Hematopoietic multipotent progenitor cell treated with erythropoietin and hydrocortisone succinate and interleukin-3 and kit ligand, for 8 days (in vitro differentiated cells): ENCODE measurements around the gene TMEM270.
"Not testable (repeated sequence)": the region's sequence is repeated elsewhere in the genome, so short reads cannot be mapped to it uniquely, and the experiment has no call there.

Source experiments
- DNase-seq: peaks from one replicate; pipeline ENCODE4 v3.0.0-alpha.2; 2015

Gene TMEM270

GRCh38 chr7:73864981-73865711 is 4.2 kb downstream of the TMEM270 start:
- DNase-seq: no peak

GRCh38 chr7:73865738-73866445 is 4.9 kb downstream of the TMEM270 start:
- peak; percentile 76 for DNase-seq

GRCh38 chr7:73866446-73866767 is 5.4 kb downstream of the TMEM270 start:
- DNase-seq: no peak

- DNase-seq: no peak
Observed at GRCh38 chr7:73869011-73869798, 8.2 kb downstream of the TMEM270 start.

- no peak for DNase-seq
Observed at GRCh38 chr7:73870041-73870492, 9.1 kb downstream of the TMEM270 start.

- DNase-seq: no peak
Observed at GRCh38 chr7:73871163-73872011, 10.4 kb downstream of the TMEM270 start.

GRCh38 chr7:73872056-73872908 is 11.3 kb downstream of the TMEM270 start:
- no peak for DNase-seq

GRCh38 chr7:73876361-73876760 is 15.4 kb downstream of the TMEM270 start:
- DNase-seq: no peak

- DNase-seq: no peak
Observed at GRCh38 chr7:73876973-73877372, 16.0 kb downstream of the TMEM270 start.

GRCh38 chr7:73879977-73880681 is 19.2 kb downstream of the TMEM270 start:
- DNase-seq: no peak

- DNase-seq: no peak
Observed at GRCh38 chr7:73880755-73881328, 19.9 kb downstream of the TMEM270 start.

- DNase-seq: no peak
Observed at GRCh38 chr7:73881352-73882046, 20.5 kb downstream of the TMEM270 start.

GRCh38 chr7:73882047-73882402 is 21.1 kb downstream of the TMEM270 start:
- no peak for DNase-seq

GRCh38 chr7:73884867-73885422 is 24.0 kb downstream of the TMEM270 start:
- not testable (repeated sequence) for DNase-seq

- no peak for DNase-seq
Observed at GRCh38 chr7:73885433-73885974, 24.5 kb downstream of the TMEM270 start.

- peak; percentile 99 for DNase-seq
Observed at GRCh38 chr7:73885975-73886798, 25.2 kb downstream of the TMEM270 start.

GRCh38 chr7:73887762-73888161 is 26.8 kb downstream of the TMEM270 start:
- no peak for DNase-seq

- DNase-seq: peak; percentile 87
Observed at GRCh38 chr7:73888959-73889358, 28.0 kb downstream of the TMEM270 start.
